Body of pancreas (tissue), 4 donors: ENCODE results near the gene HYKK. TPM values are rescaled to one million over a fixed set of nuclear protein-coding genes. Genes with fewer than 3 reads are reported as not detected.
A peak's percentile ranks its signal among the peaks of the same experiment; 100 is the strongest.
"Not testable (repeated sequence)": the region's sequence is repeated elsewhere in the genome, so short reads cannot be mapped to it uniquely, and the experiment has no call there.

ENCODE experiments used
- ATAC-seq: fragments of 150-250 bp; one replicate; pipeline ENCODE4 v1.9.1; 2016
- DNase-seq, 4 donors: peaks; one replicate each; pipeline ENCODE4 v3.0.0-alpha.2; 2019
- H3K27ac ChIP-seq, 4 donors: fragments of 200-600 bp; sonication (generic); 1 replicate in 3 of 4; 2 replicates in 1 of 4; pipeline versions ENCODE4 v1.5.1 to v1.6.1; 2016 to 2019; ENCODE audit warnings: mild to moderate bottlenecking in 1 of 4, mixed read lengths in 1 of 4, moderate library complexity in 1 of 4
- H3K27me3 ChIP-seq, 2 donors: fragments of 200-600 bp; sonication (generic); one replicate each; pipeline ENCODE4 v1.6.0; 2016; ENCODE audit warnings: mild to moderate bottlenecking in 1 of 2
- H3K36me3 ChIP-seq, 2 donors: fragments of 200-600 bp; sonication (generic); replicated peaks in 1 of 2; 2 replicates each; pipeline ENCODE4 v1.5.1; 2016; ENCODE audit warnings: low read depth in 2 of 2; ENCODE audit not compliant: insufficient read depth in 1 of 2
- H3K4me1 ChIP-seq: fragments of 200-600 bp; sonication (generic); one replicate; pipeline ENCODE4 v1.6.0; 2016
- H3K4me3 ChIP-seq, 2 donors: fragments of 200-600 bp; sonication (generic); 1 replicate in 1 of 2; 2 replicates in 1 of 2; pipeline ENCODE4 v1.5.1; 2016 to 2019
- H3K9me3 ChIP-seq, 3 donors: fragments of 200-600 bp; sonication (generic); 1 replicate in 2 of 3; 2 replicates in 1 of 3; pipeline ENCODE4 v1.5.1; 2016
- POLR2A ChIP-seq, 3 donors: fragments of 450-650 bp; IDR thresholded peaks; one replicate each; pipeline ENCODE4 v1.6.1; 2016; ENCODE audit warnings: antibody characterized with exemption in 3 of 3, mild to moderate bottlenecking in 2 of 3
- WGBS, 2 donors: methylation state at CpG; one replicate each; pipeline ENCODE4 v1.1.5; 2017; 5-methylcytosine and 5-hydroxymethylcytosine counted together
- intact Hi-C: fragments of 100-400 bp; cut with DNase I; formaldehyde crosslinking; loops from one replicate; pipeline ENCODE4 v1.15.1; 2023
- total RNA-seq, 2 donors: library from RNA; depleted of rRNA; stranded (reverse); fragments of >200 nt; gene quantifications; one replicate each; pipeline ENCODE4 v1.1.0, GENCODE V29; 2016
- TF ChIP-seq, protein P1 (sequence below), 7 experiments: fragments of 450-650 bp in 4 of 7; fragments of 200-600 bp in 3 of 7; sonication (generic) in 3 of 7; IDR thresholded peaks; one replicate each; pipeline ENCODE4 v1.5.1; 2016 to 2019; ENCODE audit warnings: antibody characterized with exemption in 7 of 7

Gene HYKK
- total RNA-seq, 2 donors from 2014 or later, result 2.6 to 8.3 TPM

- H3K36me3 ChIP-seq, result no peaks in the 10 kb centered on the region
- ATAC-seq (no peak), DNase-seq (no peak)
- no peak overlapping the region for H3K4me3 ChIP-seq
- no peaks in the 10 kb centered on the region for H3K9me3 ChIP-seq
- H3K27ac ChIP-seq, result no peak overlapping the region
- intact Hi-C loops, result no loop called here
- no peaks in the 10 kb centered on the region for H3K27me3 ChIP-seq
- TF ChIP-seq, protein P1, sequence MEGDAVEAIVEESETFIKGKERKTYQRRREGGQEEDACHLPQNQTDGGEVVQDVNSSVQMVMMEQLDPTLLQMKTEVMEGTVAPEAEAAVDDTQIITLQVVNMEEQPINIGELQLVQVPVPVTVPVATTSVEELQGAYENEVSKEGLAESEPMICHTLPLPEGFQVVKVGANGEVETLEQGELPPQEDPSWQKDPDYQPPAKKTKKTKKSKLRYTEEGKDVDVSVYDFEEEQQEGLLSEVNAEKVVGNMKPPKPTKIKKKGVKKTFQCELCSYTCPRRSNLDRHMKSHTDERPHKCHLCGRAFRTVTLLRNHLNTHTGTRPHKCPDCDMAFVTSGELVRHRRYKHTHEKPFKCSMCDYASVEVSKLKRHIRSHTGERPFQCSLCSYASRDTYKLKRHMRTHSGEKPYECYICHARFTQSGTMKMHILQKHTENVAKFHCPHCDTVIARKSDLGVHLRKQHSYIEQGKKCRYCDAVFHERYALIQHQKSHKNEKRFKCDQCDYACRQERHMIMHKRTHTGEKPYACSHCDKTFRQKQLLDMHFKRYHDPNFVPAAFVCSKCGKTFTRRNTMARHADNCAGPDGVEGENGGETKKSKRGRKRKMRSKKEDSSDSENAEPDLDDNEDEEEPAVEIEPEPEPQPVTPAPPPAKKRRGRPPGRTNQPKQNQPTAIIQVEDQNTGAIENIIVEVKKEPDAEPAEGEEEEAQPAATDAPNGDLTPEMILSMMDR (IDR thresholded peaks at IDR 0.05), result no peak
- no peak for TF ChIP-seq POLR2A (IDR thresholded peaks at IDR 0.05)
- 71 to 79% methylated on average over 1 of the region's 1 CpG for WGBS, 2 donors
- peaks cover 10% of the 10 kb centered on the region for H3K4me1 ChIP-seq
These were observed 31.0 kb downstream of the HYKK start for GRCh38 chr15:78538358-78538757.

DNA sequence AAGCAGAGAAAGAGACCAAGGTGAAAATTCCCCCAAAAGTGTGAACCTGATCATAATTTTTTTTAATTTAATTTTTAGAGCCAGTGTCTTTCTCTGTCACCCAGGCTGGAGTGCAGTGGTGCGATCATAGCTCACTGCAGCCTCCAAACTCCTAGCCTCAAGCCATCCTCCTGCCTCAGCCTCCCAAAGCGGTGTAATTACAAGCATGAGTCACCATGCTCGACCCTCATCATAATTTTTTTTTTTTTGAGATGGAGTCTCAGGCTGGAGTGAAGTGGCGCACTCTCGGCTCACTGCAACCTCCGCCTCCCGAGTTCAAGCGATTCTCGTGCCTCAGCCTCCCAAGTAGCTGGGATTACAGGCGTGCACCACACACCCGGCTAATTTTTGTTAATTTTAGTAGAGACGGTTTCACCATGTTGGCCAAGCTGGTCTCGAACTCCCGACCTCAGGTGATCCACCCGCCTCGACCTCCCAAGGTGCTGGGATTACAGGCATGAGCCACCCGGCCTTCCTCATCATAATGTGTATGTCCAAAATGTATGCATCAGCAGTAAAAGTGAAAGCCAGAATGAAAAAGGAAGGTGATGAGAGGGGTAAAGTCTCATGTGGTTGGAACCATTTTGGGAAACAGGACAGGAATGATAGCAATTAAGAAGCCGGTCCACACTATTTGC lies 32.2 kb downstream of the HYKK start:
- ATAC-seq, H3K9me3 ChIP-seq, H3K27me3 ChIP-seq, intact Hi-C loops, H3K36me3 ChIP-seq: not testable (repeated sequence)
- Histone ChIP-seq H3K27ac (peak overlapping the region; percentile 81 to 97 (median 90)), H3K4me1 (peaks cover 10% of the 10 kb centered on the region), H3K4me3 (peak overlapping the region; percentile 68 to 97)
- peak in 2 of 4 donors; percentile 10 to 14 for DNase-seq
- WGBS, 2 donors, result 67 to 71% methylated on average over 12 to 18 of the region's 18 CpGs

DNA sequence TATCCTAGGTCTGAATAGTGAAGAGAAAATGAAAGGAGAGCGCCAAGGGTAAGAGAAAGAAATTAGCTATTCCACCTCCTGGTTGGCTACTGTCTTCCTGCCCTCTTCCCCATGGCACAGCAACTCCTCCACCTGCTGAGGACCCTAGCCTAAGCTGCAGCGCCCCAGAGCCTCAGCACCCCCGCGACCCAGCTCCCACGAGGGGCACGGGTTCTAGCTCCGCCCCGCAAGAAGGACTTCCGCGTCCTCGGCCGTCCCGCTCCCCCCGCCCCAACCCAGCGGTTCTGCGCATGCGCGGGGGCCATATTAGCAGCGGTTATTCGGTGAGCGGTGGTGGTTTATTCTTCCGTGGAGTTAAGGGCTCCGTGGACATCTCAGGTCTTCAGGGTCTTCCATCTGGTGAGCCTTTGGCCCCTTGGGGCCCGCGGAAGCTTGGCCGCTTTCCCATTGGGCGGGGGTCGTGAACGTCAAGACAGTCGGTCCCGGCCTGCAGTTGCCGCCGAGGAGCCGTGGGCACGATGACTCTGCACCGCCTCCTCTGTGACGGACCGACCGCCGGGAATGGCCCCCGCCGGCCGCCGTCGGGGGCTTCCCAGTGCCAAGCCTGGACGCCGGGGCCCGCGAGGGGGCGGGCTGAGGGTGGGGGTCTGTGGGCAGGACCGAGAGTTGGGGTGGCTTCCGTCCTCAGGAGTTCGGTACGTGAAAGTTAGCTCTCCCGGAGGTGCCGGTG lies 32.9 kb downstream of the HYKK start, which contains the start of gene PSMA4:
Gene PSMA4 (plus strand): TSS at position 304 of the 730 bp plus-strand sequence. CDS start 1,484 bp downstream, outside the sequence.
- peaks cover 13% of the 10 kb centered on the region for H3K4me1 ChIP-seq
- intact Hi-C loops, result no loop called here
- H3K36me3 ChIP-seq, result no peaks in the 10 kb centered on the region
- WGBS, 2 donors, result 0 to 2% methylated on average over 9 to 56 of the region's 56 CpGs
- TF ChIP-seq, protein P1 (IDR thresholded peaks at IDR 0.05), result peak in 3 of 7 experiments; percentile 8 to 17 (median 12)
- TF ChIP-seq POLR2A (IDR thresholded peaks at IDR 0.05), result peak; percentile 34 to 84 (median 83)
- peak within 1 kb of the TSS; percentile 68 to 97 for H3K4me3 ChIP-seq
- ATAC-seq (peak; percentile 90), DNase-seq (peak; percentile 88 to 93 (median 89))
- H3K9me3 ChIP-seq, result no peaks in the 10 kb centered on the region
- H3K27me3 ChIP-seq, result no peaks in the 10 kb centered on the region
- H3K27ac ChIP-seq, result peak within 1 kb of the TSS; percentile 81 to 97 (median 90)

DNA sequence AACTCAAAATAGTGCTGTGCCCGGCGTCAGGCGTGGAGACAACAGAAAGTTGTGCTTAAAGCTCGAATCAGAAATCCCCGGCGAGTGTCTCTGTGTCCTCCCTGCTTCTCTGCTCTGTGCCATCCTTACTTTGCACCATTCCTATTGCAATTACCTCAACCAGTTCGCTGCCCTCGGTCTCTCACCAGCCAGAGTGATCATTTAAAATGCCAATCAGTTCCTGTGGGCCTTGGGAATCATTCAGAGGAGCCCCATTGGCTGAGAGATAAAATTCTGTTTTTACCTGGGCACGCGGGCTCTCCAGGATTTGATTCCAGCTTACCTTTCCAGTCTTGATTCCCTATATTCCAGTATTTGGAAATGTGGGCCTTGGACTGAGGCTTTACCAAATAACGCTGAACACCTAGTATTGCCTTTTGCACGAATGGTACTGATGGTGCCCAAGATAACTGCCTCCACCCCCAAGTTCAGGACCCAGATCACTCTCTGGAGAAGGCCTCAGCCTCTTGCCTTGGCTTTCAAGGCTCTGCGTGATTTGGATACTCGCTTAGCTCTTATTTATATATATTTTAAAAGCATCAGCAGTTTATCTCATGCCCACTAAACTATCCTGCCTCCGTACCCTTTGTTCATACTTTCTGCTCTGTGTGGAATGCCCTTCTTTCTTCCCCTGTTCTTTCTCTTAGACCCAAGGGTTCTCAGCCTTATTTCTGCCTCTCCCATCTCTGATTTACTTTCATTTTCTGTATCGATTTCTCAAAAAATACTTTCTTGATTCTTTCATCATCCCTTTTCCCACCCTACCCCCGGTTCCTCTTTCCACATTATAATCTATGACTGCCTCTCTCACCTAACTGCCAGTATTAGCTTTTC lies 33.7 kb downstream of the HYKK start:
- no peak for ATAC-seq

More for the DNA sequence above, 33.7 kb downstream of the HYKK start:
- 2% methylated on average over 14 to 17 of the region's 17 CpGs for WGBS, 2 donors
- no peak for TF ChIP-seq POLR2A (IDR thresholded peaks at IDR 0.05)
- TF ChIP-seq, protein P1 (IDR thresholded peaks at IDR 0.05), result no peak
- no peaks in the 10 kb centered on the region for H3K36me3 ChIP-seq
- DNase-seq, result no peak
- H3K4me3 ChIP-seq, result peak overlapping the region; percentile 68 to 97
- peaks cover 20% of the 10 kb centered on the region for H3K4me1 ChIP-seq
- intact Hi-C loops, result no loop called here
- no peaks in the 10 kb centered on the region for H3K27me3 ChIP-seq
- no peaks in the 10 kb centered on the region for H3K9me3 ChIP-seq
- H3K27ac ChIP-seq, result peak overlapping the region; percentile 81 to 97 (median 90)
